ENCODE measurements around the gene PRKCZ. TPM values are rescaled to one million over a fixed set of nuclear protein-coding genes. Genes with fewer than 3 reads are reported as not detected.

Gene PRKCZ
- total and polyA plus RNA-seq, 4 donors, result 4.8 to 9.9 (median 8.4) TPM

DNA sequence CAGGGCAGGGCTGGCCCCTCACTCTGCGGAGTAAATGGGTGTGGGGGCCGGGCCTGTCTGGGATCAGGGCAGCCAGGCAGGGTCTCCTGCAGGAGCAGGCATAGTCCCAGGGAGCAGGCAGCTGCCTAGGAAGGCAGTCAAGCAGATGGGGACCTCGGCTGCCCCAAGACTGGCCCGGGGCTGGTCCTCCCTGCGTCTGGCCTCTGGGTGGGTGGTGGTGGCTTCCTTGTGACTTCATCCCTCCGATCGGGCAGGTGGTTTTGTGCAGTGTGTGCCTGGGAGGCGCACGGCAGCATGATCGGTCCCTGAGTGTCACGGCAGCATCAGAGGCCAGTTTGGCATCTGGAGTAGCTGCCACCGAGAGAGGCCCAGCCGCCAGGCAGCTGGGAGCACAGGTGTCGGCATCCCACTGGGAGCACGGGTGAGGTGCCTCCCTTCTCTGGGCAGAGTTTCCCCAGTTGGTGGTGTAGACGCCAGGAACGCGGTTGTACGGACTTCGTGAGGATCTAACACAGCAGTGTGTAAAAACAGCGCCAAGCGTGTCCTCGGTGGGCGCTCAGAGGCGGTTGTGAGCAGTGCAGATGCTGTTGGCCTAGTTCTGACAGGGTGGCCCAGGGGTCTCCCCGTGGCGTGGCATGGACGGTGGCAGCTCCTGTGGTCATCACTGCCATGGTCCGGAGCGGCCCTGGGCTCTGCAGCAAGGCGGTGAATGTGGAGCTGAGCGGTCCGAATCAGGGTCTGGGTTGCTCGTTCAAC, 45.9 kb downstream of the PRKCZ start:
- no peak for DNase-seq (ENCODE audit: low spot score)
- TF ChIP-seq FOXA1 (IDR thresholded peaks at IDR 0.05), result no peak
- TF ChIP-seq FOXA2 (IDR thresholded peaks at IDR 0.05), result no peak
- no peak for TF ChIP-seq ATF3 (IDR thresholded peaks at IDR 0.05)
- TF ChIP-seq NR2F2 (IDR thresholded peaks at IDR 0.05), result no peak
- TF ChIP-seq, protein P1, sequence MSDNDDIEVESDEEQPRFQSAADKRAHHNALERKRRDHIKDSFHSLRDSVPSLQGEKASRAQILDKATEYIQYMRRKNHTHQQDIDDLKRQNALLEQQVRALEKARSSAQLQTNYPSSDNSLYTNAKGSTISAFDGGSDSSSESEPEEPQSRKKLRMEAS (IDR thresholded peaks at IDR 0.05), result no peak
- no peak for TF ChIP-seq YY1 (IDR thresholded peaks at IDR 0.05)
- TF ChIP-seq, protein P2, sequence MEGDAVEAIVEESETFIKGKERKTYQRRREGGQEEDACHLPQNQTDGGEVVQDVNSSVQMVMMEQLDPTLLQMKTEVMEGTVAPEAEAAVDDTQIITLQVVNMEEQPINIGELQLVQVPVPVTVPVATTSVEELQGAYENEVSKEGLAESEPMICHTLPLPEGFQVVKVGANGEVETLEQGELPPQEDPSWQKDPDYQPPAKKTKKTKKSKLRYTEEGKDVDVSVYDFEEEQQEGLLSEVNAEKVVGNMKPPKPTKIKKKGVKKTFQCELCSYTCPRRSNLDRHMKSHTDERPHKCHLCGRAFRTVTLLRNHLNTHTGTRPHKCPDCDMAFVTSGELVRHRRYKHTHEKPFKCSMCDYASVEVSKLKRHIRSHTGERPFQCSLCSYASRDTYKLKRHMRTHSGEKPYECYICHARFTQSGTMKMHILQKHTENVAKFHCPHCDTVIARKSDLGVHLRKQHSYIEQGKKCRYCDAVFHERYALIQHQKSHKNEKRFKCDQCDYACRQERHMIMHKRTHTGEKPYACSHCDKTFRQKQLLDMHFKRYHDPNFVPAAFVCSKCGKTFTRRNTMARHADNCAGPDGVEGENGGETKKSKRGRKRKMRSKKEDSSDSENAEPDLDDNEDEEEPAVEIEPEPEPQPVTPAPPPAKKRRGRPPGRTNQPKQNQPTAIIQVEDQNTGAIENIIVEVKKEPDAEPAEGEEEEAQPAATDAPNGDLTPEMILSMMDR (IDR thresholded peaks at IDR 0.05; ENCODE audit: low read depth, low read length, missing input control), result no peak
- no peak for TF ChIP-seq RXRA (IDR thresholded peaks at IDR 0.05)
- no peak for TF ChIP-seq HNF4A (conservative IDR thresholded peaks at IDR 0.05)
- no peak for TF ChIP-seq SP1 (IDR thresholded peaks at IDR 0.05)
- Histone ChIP-seq H3K36me3 (ENCODE audit: control insufficient read depth in 4 of 4, insufficient read depth in 3 of 4, low read depth in 1 of 4, low read length in 3 of 4) (peaks cover 0 to 3% (median 1%) of the 10 kb centered on the region in 4 donors), H3K4me1 (ENCODE audit: control insufficient read depth in 4 of 4, insufficient read depth in 4 of 4, low read length in 3 of 4) (no peaks in the 10 kb centered on the region), H3K27me3 (ENCODE audit: control insufficient read depth in 4 of 4, insufficient read depth in 4 of 4, low read length in 3 of 4) (no peaks in the 10 kb centered on the region), H3K27ac (ENCODE audit: low read depth in 1 of 2, low read length in 2 of 2) (no peak overlapping the region), H3K4me3 (ENCODE audit: low read depth in 1 of 3, low read length in 3 of 3) (no peak overlapping the region), H3K9me3 (ENCODE audit: control insufficient read depth in 4 of 4, low read length in 3 of 4) (peaks cover 0 to 3% (median 0%) of the 10 kb centered on the region in 4 donors), H3K9ac (ENCODE audit: low read depth in 1 of 2, low read length in 2 of 2) (no peak overlapping the region)
- WGBS, result 95% methylated on average over 34 of the region's 34 CpGs

DNA sequence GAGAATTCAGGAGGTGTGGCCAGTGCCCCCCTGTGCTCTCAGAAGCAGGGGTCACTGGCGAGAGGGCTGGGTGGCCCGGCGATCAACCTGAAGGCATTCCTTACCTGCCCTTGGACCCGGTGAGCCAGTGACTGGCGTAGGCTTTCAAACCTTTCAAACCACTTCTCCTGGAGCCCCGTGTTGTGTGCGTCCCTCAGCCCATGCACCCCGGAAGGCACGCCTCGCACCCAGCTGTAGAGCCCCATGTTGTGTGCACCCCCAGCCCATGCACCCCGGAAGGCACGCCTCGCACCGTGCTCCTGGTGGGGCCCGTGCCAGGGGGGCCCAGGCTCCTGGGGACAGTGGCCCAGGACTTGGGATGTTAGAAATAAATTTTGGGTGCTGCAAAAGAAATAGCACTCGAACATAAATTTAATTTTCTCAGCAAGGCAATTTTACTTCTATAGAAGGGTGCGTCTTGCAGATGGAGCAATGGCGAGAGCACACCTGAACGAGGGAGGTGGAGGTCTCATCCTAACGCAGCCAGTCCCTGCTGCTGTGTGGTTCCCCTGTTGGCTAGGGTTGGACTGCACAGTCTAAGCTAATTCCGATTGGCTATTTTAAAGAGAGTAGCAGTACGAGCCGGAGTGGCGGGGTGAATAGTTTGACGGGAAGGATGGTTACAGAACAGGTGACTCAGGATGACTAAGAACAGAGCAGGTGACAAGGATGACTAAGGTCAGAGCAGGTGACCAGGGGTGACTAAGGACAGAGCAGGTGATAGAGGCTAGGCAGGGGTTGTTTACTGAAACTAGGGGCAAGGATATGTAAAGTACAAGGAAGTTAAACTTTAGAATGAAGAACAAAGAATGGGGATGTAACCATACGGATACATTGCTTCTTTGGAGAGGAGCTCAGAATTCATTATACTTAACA, 47.4 kb downstream of the PRKCZ start:
- WGBS, result 97% methylated on average over 26 of the region's 26 CpGs
- no peak for TF ChIP-seq HNF4A (conservative IDR thresholded peaks at IDR 0.05)
- TF ChIP-seq RAD21 (IDR thresholded peaks at IDR 0.05), result no peak
- TF ChIP-seq YY1 (IDR thresholded peaks at IDR 0.05), result no peak
- no peak for TF ChIP-seq SP1 (IDR thresholded peaks at IDR 0.05)
- no peak for TF ChIP-seq NR2F2 (IDR thresholded peaks at IDR 0.05)
- no peak for TF ChIP-seq FOXA1 (IDR thresholded peaks at IDR 0.05)
- TF ChIP-seq, protein P1 (IDR thresholded peaks at IDR 0.05), result no peak
- TF ChIP-seq GABPA (IDR thresholded peaks at IDR 0.05 in 1 of 2, conservative IDR thresholded peaks at IDR 0.05 in 1 of 2), result no peak
- no peak for TF ChIP-seq REST (IDR thresholded peaks at IDR 0.05)
- TF ChIP-seq, protein P2 (IDR thresholded peaks at IDR 0.05; ENCODE audit: low read depth, low read length, missing input control), result no peak
- no peak for TF ChIP-seq EGR1 (IDR thresholded peaks at IDR 0.05; ENCODE audit: low read depth in 2 of 2)
- TF ChIP-seq HNF4G (IDR thresholded peaks at IDR 0.05), result no peak
- TF ChIP-seq JUND (IDR thresholded peaks at IDR 0.05), result no peak
- no peak for TF ChIP-seq TAF1 (conservative IDR thresholded peaks at IDR 0.05)
- TF ChIP-seq ZBTB33 (IDR thresholded peaks at IDR 0.05), result no peak
- TF ChIP-seq RXRA (IDR thresholded peaks at IDR 0.05), result no peak
- no peak for TF ChIP-seq FOXA2 (IDR thresholded peaks at IDR 0.05)

More for the DNA sequence above, 47.4 kb downstream of the PRKCZ start:
- Histone ChIP-seq H3K36me3 (ENCODE audit: control insufficient read depth in 4 of 4, insufficient read depth in 3 of 4, low read depth in 1 of 4, low read length in 3 of 4) (peaks cover 0 to 3% (median 1%) of the 10 kb centered on the region in 4 donors), H3K27me3 (ENCODE audit: control insufficient read depth in 4 of 4, insufficient read depth in 4 of 4, low read length in 3 of 4) (no peaks in the 10 kb centered on the region), H3K9me3 (ENCODE audit: control insufficient read depth in 4 of 4, low read length in 3 of 4) (peaks cover 0 to 3% (median 0%) of the 10 kb centered on the region in 4 donors), H3K4me1 (ENCODE audit: control insufficient read depth in 4 of 4, insufficient read depth in 4 of 4, low read length in 3 of 4) (no peaks in the 10 kb centered on the region), H3K9ac (ENCODE audit: low read depth in 1 of 2, low read length in 2 of 2) (no peak overlapping the region), H3K4me3 (ENCODE audit: low read depth in 1 of 3, low read length in 3 of 3) (no peak overlapping the region), H3K27ac (ENCODE audit: low read depth in 1 of 2, low read length in 2 of 2) (no peak overlapping the region)
- DNase-seq (ENCODE audit: low spot score), result no peak
